GM21529 (cell line): ENCODE results near the gene SDHB.
"Not testable (repeated sequence)": the region's sequence is repeated elsewhere in the genome, so short reads cannot be mapped to it uniquely, and the experiment has no call there.

Experiments used
- ATAC-seq: cut with Tn5 transposase; IDR thresholded peaks from one replicate; pipeline ENCODE4 v1.9.1; 2021; ENCODE audit not compliant: unreplicated experiment

Gene SDHB

GRCh38 chr1:17075470-17076255 is 21.8 kb upstream of the SDHB start:
- ATAC-seq = no peak

DNA sequence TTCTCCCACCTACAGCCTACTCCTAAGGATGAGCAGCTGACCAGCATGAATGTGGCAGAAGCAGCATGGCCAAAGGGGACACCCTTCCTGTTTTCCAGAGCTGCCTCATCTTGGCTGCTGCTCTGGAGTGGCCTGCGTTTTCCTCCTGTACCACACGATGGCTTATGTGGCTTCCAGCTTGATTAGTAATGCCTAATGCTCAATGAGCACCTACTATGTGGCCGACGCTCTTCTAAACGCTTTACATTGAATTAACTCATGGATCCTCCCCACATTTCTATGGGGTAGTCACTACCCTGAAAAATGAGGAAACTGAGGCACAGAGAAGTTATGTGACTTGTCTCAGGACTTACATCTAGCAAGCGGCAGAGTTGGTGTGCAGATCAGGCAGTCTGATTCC is 18.0 kb upstream of the SDHB start:
- no peak for ATAC-seq

DNA sequence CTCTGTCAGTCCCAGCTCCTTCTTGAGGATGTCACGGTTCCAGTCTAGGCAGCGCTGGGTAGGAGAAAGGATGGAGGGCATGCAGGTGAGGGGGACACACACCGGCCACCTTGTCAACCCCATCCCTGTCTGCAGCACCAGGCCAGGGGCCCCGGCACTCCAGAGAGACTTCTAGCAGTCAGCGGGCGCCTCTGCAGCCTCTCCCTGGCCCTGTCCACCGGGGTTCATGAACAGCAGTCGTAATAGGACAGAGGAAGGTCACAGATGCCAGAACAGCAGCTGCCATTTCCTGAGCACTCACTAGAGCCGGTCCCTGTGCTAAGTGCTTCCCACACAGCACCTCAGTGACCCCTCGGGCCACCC is 16.3 kb upstream of the SDHB start:
- no peak for ATAC-seq

DNA sequence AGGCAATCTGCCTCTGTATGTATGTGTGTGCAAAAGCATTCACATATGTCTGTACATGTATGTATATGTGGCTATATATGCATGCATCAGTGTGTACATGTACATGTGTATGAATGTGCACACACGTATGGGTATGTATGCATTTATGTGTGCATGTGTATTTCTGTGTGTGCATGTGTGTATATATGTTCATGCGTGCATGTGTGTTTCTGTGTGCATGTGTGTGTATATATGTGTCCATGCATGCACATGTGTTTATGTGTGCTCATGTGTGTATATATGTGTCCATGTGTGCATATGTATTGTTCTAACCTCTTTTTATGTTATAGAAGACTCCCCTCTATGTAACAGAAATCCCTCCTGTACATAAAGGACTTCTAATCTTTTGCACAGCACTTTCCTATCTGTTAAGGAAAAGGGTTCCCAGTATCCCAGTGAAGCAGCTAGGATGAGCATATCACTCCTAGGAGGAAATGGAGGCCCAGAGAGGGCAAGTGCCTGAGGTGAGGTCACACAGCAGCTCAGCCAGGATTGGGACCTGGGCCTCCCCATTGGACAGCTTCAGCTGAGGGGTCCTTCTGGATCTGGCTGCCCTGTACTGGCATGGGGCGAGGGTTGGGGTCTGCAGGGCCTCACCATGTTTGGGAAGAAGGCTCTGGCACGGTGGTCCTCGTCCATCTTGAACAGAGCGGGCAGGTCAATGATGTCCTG is 15.8 kb upstream of the SDHB start:
- ATAC-seq = no peak

GRCh38 chr1:17068789-17069188 is 15.0 kb upstream of the SDHB start:
- no peak for ATAC-seq

DNA sequence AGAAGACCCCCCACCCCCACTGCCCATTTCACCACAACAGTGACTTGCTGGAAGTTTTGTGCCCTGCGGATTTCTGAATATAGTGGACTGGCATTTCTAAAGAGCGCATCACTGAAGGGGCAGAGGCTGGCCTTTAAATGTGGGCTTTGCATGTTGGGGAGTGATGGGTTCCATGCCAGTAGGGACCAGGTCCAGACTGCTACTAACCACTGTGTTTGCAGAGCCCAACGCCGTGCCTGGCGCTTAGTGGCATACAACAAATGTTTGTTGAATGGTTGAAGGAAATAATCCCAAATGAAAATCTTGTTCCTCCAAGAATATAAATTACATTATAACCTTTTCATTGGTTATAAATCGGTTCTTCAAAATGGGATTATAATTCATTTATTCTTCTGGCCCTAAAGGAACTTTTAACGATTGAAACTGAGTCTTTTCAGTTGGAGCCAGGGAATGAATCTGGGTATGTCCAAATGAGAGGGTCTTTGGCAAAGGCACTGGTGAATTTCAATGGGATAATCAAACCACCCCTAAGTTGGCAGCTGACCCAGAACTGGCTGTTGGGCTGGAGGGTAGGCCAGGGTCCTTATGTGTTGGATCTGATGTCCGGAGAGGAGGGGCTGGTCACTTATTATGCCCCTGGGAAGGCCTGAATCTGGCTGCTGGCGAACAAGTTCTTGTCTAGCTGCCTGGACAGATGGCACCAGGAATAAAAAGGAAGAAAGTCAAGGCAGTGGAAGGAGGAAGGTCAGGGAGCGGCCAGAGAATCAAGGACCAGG is 13.8 kb upstream of the SDHB start:
- no peak for ATAC-seq

GRCh38 chr1:17067069-17067426 is 13.2 kb upstream of the SDHB start:
- ATAC-seq = no peak

GRCh38 chr1:17066361-17067068 is 12.7 kb upstream of the SDHB start:
- no peak for ATAC-seq

DNA sequence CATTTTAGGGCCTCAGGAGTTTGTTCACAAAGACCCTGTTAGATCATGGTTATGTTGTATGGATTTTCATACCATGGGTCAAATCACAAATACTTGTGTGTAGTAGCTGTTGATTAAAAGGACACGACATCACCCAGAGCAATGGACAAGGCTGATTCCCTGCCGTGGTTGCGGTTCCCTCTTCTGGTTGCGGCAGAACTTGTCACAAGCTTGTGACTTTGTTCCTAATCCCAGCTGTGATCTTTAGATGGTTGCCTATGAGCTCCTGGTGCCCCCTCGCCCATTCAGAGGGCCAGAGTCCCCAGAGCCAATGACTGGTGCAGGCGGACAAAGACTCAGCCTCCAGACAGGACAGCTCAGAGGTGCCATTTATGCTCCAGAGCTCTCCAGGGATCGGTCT is 11.8 kb upstream of the SDHB start:
- no peak for ATAC-seq

DNA sequence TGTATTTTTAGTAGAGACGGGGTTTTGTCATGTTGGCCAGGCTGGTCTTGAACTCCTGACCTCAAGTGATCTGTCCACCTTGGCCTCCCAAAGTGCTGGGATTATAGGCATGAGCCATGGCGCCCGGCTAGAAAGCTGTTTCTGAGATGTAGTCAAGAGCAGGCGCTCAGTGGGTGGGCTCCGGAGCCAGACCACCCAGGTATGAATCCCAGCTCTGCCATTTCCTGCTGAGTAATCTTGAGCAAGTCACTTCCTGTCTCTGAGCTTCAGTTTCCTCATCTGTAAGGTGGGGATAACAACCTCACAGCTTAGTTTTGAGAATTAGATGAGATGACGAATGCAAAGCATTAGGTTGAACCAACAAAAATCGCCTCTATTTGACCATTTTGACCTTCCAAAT is 8.9 kb upstream of the SDHB start:
- ATAC-seq = not testable (repeated sequence)

- ATAC-seq = no peak
These were observed 8.1 kb upstream of the SDHB start for GRCh38 chr1:17061892-17062291.

- no peak for ATAC-seq
These were observed 7.7 kb upstream of the SDHB start for GRCh38 chr1:17061486-17061885.

DNA sequence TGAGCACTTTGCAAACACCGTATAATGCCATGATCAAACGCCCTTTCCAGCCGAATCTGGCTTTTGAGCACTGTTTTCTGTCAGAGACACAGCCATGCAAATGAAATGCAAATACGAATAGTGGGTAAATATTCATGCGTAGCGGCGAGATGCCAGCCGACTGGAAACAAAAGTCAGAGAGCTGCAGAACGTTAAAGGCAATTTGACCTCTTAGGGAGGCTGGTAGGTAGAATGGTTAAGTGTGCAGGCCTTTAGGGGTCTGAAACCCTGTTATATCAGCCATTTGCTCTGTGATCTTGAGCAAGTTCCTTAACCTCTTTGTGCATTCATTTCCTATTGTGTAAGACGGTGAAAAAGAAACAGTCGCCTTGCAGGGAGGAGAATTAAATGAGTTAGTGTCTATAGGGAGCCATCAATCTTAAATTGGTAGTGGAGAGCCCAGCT is 6.5 kb upstream of the SDHB start:
- ATAC-seq = no peak

DNA sequence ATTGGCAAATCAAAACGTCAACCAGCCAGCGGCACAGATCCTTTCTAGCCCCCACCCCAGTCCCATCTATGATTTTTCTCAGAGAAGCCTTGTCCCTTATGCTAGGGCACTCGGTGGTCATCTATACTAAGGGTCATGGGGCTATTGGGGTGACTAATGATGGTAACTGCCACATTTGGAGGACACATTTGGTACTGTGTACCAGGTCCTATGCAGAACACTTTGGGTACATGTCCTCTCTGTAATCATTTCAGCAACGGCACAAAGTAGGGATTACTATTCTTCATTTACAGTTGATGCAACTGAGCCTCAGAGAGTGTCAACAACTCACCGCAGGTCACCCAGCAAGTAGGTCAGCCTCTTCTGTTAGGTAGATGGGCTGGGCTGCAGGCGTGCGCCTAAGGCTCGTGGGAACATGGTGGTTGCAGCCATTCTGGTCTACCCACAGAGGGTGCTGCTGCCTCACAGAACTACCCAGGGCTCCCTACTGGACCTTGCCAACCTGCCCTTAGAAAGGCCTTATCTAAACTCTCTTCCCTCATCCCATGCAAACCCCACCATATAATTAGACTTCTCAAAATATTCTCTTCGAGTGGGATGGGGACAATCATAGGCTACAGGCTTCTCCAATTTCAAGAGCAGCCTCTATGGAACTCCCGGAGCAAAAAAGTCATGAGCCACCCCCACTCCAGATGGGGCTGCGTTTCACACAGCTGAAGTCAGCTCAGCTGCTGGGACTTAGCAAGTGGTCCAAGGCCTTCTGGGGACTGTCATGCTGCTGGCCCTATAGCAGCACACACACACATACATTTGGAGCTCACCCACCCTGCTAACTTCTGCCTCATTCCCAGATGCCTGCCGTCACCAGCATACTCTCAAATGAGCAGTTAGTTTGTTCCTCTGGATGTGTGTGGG is 5.8 kb upstream of the SDHB start:
- ATAC-seq = no peak

GRCh38 chr1:17056551-17056950 is 2.7 kb upstream of the SDHB start:
- ATAC-seq = no peak

- ATAC-seq = no peak
These were observed 2.0 kb upstream of the SDHB start for GRCh38 chr1:17055801-17056200.

DNA sequence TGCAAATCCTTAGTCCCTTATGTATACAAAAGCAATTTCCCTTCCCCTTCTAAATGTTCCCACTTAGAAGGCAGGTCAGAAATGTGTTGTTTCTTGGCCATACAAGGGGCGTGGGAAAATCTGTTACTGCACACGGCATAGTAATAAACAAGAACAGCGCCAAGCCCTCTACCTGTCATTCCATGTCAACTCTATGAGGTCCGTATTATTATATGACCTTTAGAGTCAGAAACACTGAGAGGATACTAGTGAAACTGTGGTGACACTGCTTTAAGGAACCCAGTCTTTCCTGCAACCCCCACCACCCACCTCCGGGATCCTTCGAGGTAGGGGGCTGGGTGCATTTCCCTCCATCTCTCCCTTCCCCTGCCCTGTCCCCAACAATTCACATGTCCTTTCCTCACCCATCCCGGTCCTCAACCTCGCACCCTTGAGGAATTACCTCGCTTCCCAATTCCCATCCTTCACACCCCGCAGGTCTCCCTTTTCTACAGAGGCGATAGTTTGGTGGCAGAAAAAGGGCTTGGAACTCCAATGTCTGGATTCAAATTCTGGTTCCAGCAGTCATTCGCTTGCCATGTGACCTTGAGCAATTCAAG is 647 bp downstream of the SDHB start:
- ATAC-seq = no peak

DNA sequence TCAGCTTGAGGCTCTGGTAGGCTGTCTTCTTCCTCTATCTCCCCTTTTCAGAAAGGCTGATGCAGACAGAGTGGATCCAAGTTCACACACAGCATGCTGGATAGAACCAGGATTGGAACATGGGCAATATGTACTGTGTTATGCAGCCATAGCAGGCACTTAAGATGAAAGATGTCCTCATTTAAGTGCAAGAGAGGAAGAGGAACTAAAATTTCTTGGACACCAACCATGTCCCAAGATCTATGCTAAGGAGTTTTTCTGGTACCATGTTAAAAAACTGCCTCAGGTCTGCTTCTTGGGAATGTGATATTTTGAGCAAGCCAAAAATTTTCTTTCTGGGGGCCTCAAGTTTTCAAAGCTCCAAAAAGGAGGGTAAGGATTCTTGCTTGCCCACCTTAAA is 1.2 kb downstream of the SDHB start:
- ATAC-seq = no peak

- no peak for ATAC-seq
These were observed 1.8 kb downstream of the SDHB start for GRCh38 chr1:17052038-17052437.

- no peak for ATAC-seq
These were observed 5.9 kb downstream of the SDHB start for GRCh38 chr1:17047924-17048323.
